Erythroblast (primary cell): Measurements from ENCODE around the gene IL19.

Experiments
- GATA1 ChIP-seq: IDR thresholded peaks from 2 replicates; pipeline ENCODE4 v1.6.1; 2011; ENCODE audit warnings: low read depth, mild to moderate bottlenecking, control low read depth, low read length, moderate library complexity
- POLR2A ChIP-seq: IDR thresholded peaks from 2 replicates; pipeline ENCODE4 v1.6.1; 2011; ENCODE audit warnings: mild to moderate bottlenecking, low read length

DNA sequence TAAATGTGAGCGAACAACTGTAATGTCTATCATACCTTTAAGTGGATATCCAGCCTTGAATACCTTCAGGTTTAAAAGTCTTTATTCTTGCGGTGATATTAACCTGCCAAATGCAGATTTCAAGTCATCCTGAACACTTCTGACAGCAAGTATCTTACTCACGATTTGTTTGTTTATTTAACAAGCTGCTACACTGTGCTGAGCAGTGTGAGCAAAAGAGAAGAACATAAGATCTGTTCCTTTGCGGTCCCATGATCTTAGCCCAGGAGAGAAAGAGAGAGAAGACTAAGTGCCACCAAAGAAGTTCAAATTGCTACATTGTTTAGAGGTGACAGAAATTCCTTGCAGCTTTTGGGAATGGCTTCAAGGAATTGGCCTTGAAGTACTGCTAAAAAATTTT lies 117.1 kb downstream of the IL19 start:
- TF ChIP-seq POLR2A, result no peak
- TF ChIP-seq GATA1, result no peak
